CD14-positive monocyte (primary cell): ENCODE results near the gene RAI14. TPM values are rescaled to one million over a fixed set of nuclear protein-coding genes. Genes with fewer than 3 reads are reported as not detected.
A peak's percentile ranks its signal among the peaks of the same experiment; 100 is the strongest.

Experiments used
- DNase-seq, 3 donors: peaks; one replicate each; pipeline ENCODE4 v3.0.0-alpha.2; 2011 to 2022
- H2AFZ ChIP-seq: 2 replicates; pipeline ENCODE4 v1.6.0; 2012; ENCODE audit warnings: mild to moderate bottlenecking, low read depth, low read length, inconsistent platforms; ENCODE audit not compliant: insufficient read depth, poor library complexity, severe bottlenecking
- H3K27ac ChIP-seq, 2 donors: 1 replicate in 1 of 2; 2 replicates in 1 of 2; pipeline ENCODE4 v1.5.1; 2012 to 2013; ENCODE audit warnings: low read length in 2 of 2, control low read depth in 1 of 2, inconsistent platforms in 1 of 2, low read depth in 1 of 2, mild to moderate bottlenecking in 1 of 2
- H3K27me3 ChIP-seq, 2 donors: one replicate each; pipeline versions ENCODE4 v1.6.0 to v1.6.1; 2011 to 2013; ENCODE audit warnings: low read length in 2 of 2; ENCODE audit not compliant: control insufficient read depth in 2 of 2, insufficient read depth in 2 of 2
- H3K36me3 ChIP-seq, 2 donors: replicated peaks in 1 of 2; 1 replicate in 1 of 2; 2 replicates in 1 of 2; pipeline versions ENCODE4 v1.5.1 to v1.6.1; 2012 to 2013; ENCODE audit warnings: low read length in 2 of 2, control low read depth in 1 of 2, inconsistent platforms in 1 of 2, mild to moderate bottlenecking in 1 of 2; ENCODE audit not compliant: insufficient read depth in 2 of 2, control insufficient read depth in 1 of 2
- H3K4me1 ChIP-seq, 2 donors: 1 replicate in 1 of 2; 2 replicates in 1 of 2; pipeline versions ENCODE4 v1.5.1 to v1.6.1; 2012 to 2013; ENCODE audit warnings: low read length in 2 of 2, control low read depth in 1 of 2, inconsistent platforms in 1 of 2, mild to moderate bottlenecking in 1 of 2, moderate library complexity in 1 of 2; ENCODE audit not compliant: insufficient read depth in 2 of 2, control insufficient read depth in 1 of 2
- H3K4me2 ChIP-seq: replicated peaks from 2 replicates; pipeline ENCODE3; 2012; ENCODE audit warnings: low read length, moderate library complexity, mild to moderate bottlenecking; ENCODE audit not compliant: poor library complexity, severe bottlenecking; ENCODE audit errors: extremely low read depth
- H3K4me3 ChIP-seq, 3 experiments: fragments of 200-600 bp in 1 of 3; sonication (generic) in 1 of 3; replicated peaks in 1 of 3; 1 replicate in 2 of 3; 2 replicates in 1 of 3; pipeline ENCODE4 v1.5.1; 2011 to 2013; ENCODE audit warnings: low read length in 3 of 3, mild to moderate bottlenecking in 3 of 3, control low read depth in 2 of 3, low read depth in 2 of 3, inconsistent platforms in 1 of 3, moderate library complexity in 1 of 3
- H3K79me2 ChIP-seq: 2 replicates; pipeline ENCODE4 v1.6.0; 2012; ENCODE audit warnings: mild to moderate bottlenecking, control low read depth, inconsistent platforms, low read length, moderate library complexity; ENCODE audit not compliant: insufficient read depth
- H3K9ac ChIP-seq: 2 replicates; pipeline ENCODE4 v1.6.0; 2017; ENCODE audit warnings: low read length, mild to moderate bottlenecking; ENCODE audit not compliant: insufficient read depth, poor library complexity, severe bottlenecking
- H3K9me3 ChIP-seq, 2 donors: replicated peaks in 1 of 2; 1 replicate in 1 of 2; 2 replicates in 1 of 2; pipeline versions ENCODE4 v1.5.1 to v1.6.1; 2012 to 2013; ENCODE audit warnings: low read length in 2 of 2, control low read depth in 1 of 2; ENCODE audit not compliant: control insufficient read depth in 1 of 2, insufficient read depth in 1 of 2
- H4K20me1 ChIP-seq: 2 replicates; pipeline ENCODE4 v1.6.0; 2012; ENCODE audit warnings: mild to moderate bottlenecking, low read length, control low read depth, moderate library complexity; ENCODE audit not compliant: insufficient read depth
- H3K27ac Mint-ChIP-seq, 7 donors: one replicate each; pipeline ENCODE4 v1.8.0; 2020; ENCODE audit warnings: mild to moderate bottlenecking in 7 of 7, mixed read lengths in 7 of 7, moderate library complexity in 6 of 7, inconsistent platforms in 2 of 7
- H3K27me3 Mint-ChIP-seq, 3 donors: one replicate each; pipeline ENCODE4 v1.8.0; 2021 to 2022; ENCODE audit warnings: low read depth in 3 of 3, mild to moderate bottlenecking in 3 of 3, mixed read lengths in 3 of 3, moderate library complexity in 3 of 3, inconsistent platforms in 1 of 3
- H3K36me3 Mint-ChIP-seq, 2 donors: one replicate each; pipeline ENCODE4 v1.8.0; 2020; ENCODE audit warnings: mixed read lengths in 2 of 2, inconsistent platforms in 1 of 2, mild to moderate bottlenecking in 1 of 2
- H3K4me1 Mint-ChIP-seq: one replicate; pipeline ENCODE4 v1.8.0; 2020; ENCODE audit warnings: mild to moderate bottlenecking, mixed read lengths
- H3K4me3 Mint-ChIP-seq, 2 donors: one replicate each; pipeline ENCODE4 v1.8.0; 2020; ENCODE audit warnings: mild to moderate bottlenecking in 2 of 2, mixed read lengths in 2 of 2, moderate library complexity in 1 of 2
- H3K9me3 Mint-ChIP-seq, 7 donors: one replicate each; pipeline ENCODE4 v1.8.0; 2020 to 2022; ENCODE audit warnings: mixed read lengths in 7 of 7, mild to moderate bottlenecking in 6 of 7, moderate library complexity in 6 of 7, inconsistent platforms in 2 of 7
- WGBS: methylation state at CpG from one replicate; pipeline ENCODE4 v1.1.5; 2013; ENCODE audit warnings: missing lambda C conversion rate; ENCODE audit not compliant: insufficient coverage; 5-methylcytosine and 5-hydroxymethylcytosine counted together
- intact Hi-C, 2 donors: fragments of 100-400 bp; cut with micrococcal nuclease; formaldehyde crosslinking; loops; one replicate each; pipeline versions ENCODE4 v1.15.0 to v1.15.1; 2023
- polyA plus RNA-seq, 3 donors: library from polyadenylated mRNA; depleted of rRNA in 1 of 3; unstranded in 2 of 3; stranded (reverse) in 1 of 3; fragments of 300-500 nt in 2 of 3; fragments of >200 nt in 1 of 3; fragmentation: Illumina TruSeq in 2 of 3; gene quantifications; 1 replicate in 2 of 3; 2 replicates in 1 of 3; pipeline ENCODE4 v1.2.3, GENCODE V29; 2012 to 2021
- TF ChIP-seq, protein P1 (sequence below): fragments of 200-600 bp; IDR thresholded peaks from one replicate; pipeline ENCODE4 v1.8.0; 2022; ENCODE audit warnings: antibody characterized with exemption, mild to moderate bottlenecking

The RAI14 gene
- polyA plus RNA-seq, 3 donors: 0.08 TPM; not detected in 2

DNA sequence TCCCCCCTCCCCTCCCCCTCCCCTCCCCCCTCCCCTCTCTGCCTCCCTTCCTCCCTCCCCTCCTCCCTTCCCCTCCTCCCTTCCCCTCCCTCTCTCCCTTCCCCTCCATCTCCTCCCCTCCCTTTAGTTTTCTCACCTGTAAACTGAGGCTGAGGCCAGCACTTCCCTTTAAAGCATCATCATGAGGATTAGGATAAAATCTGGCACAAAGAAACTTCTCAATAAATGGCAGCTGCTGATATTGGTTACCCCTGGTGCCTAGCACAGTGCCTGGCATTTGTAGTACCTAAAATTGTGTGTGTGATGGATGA, 41.9 kb downstream of the RAI14 start:
- no peak for DNase-seq
- Histone ChIP-seq H3K9ac (no peak overlapping the region), H3K4me3 (no peak overlapping the region), H3K4me2 (no peak overlapping the region), H4K20me1 (no peaks in the 10 kb centered on the region), H3K27me3 (no peaks in the 10 kb centered on the region), H2AFZ (no peak overlapping the region), H3K4me1 (no peaks in the 10 kb centered on the region), H3K9me3 (peaks cover 0 to 3% of the 10 kb centered on the region in 2 donors), H3K27ac (no peak overlapping the region), H3K36me3 (no peaks in the 10 kb centered on the region), H3K79me2 (no peaks in the 10 kb centered on the region)
- Mint-ChIP-seq H3K36me3 (no peaks in the 10 kb centered on the region), H3K4me3 (no peak overlapping the region), H3K4me1 (peaks cover 2% of the 10 kb centered on the region), H3K9me3 (peaks cover 0 to 7% (median 0%) of the 10 kb centered on the region in 7 donors), H3K27ac (no peak overlapping the region), H3K27me3 (peaks cover 0 to 4% (median 0%) of the 10 kb centered on the region in 3 donors)
- TF ChIP-seq, protein P1, sequence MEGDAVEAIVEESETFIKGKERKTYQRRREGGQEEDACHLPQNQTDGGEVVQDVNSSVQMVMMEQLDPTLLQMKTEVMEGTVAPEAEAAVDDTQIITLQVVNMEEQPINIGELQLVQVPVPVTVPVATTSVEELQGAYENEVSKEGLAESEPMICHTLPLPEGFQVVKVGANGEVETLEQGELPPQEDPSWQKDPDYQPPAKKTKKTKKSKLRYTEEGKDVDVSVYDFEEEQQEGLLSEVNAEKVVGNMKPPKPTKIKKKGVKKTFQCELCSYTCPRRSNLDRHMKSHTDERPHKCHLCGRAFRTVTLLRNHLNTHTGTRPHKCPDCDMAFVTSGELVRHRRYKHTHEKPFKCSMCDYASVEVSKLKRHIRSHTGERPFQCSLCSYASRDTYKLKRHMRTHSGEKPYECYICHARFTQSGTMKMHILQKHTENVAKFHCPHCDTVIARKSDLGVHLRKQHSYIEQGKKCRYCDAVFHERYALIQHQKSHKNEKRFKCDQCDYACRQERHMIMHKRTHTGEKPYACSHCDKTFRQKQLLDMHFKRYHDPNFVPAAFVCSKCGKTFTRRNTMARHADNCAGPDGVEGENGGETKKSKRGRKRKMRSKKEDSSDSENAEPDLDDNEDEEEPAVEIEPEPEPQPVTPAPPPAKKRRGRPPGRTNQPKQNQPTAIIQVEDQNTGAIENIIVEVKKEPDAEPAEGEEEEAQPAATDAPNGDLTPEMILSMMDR: no peak
- intact Hi-C loops: no loop called here

DNA sequence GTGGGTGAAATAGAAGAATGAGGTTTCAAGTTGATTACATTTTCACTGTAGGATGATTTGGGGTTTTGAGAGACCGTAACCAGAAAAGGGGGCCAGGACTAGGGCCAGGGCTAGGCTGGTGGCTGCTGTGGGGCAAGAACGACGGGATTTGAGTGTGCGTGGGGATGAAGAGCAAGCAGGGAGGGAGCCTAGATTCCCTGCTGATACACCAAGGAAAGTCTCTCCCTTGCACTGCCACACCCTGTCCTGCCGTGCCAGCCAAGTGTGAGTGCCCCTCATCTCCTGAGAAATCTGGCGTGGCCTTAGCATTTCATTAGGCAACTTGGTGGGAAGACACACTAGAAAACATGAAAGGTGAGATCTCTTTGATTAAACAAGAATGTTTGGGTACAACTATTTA, 42.6 kb downstream of the RAI14 start:
- H3K4me3 ChIP-seq: no peak overlapping the region
- 100% methylated on average over 1 of the region's 6 CpGs for WGBS
- Mint-ChIP-seq H3K9me3 (peaks cover 0 to 7% (median 0%) of the 10 kb centered on the region in 7 donors), H3K4me3 (no peak overlapping the region), H3K4me1 (peaks cover 2% of the 10 kb centered on the region), H3K27me3 (peaks cover 0 to 4% (median 0%) of the 10 kb centered on the region in 3 donors), H3K36me3 (no peaks in the 10 kb centered on the region), H3K27ac (peak overlapping the region in 1 of 7 donors; percentile 15)
- DNase-seq: no peak
- H4K20me1 ChIP-seq: no peaks in the 10 kb centered on the region
- peaks cover 0 to 3% of the 10 kb centered on the region in 2 donors for H3K9me3 ChIP-seq
- H3K9ac ChIP-seq: no peak overlapping the region
- H3K36me3 ChIP-seq: no peaks in the 10 kb centered on the region
- TF ChIP-seq, protein P1: no peak
- H3K79me2 ChIP-seq: no peaks in the 10 kb centered on the region
- no peaks in the 10 kb centered on the region for H3K27me3 ChIP-seq
- intact Hi-C loops: no loop called here
- H3K27ac ChIP-seq: no peak overlapping the region
- no peak overlapping the region for H3K4me2 ChIP-seq
- H3K4me1 ChIP-seq: no peaks in the 10 kb centered on the region
- H2AFZ ChIP-seq: no peak overlapping the region
